ENCODE results near the gene LTA4H. TPM values are rescaled to one million over a fixed set of nuclear protein-coding genes. Genes with fewer than 3 reads are reported as not detected.
A peak's percentile ranks its signal among the peaks of the same experiment; 100 is the strongest.
"Not testable (repeated sequence)": the region's sequence is repeated elsewhere in the genome, so short reads cannot be mapped to it uniquely, and the experiment has no call there.

LTA4H gene
- 125 and 137 TPM in 2 replicates for total RNA-seq (2014; rRNA removed; shearing (Covaris generic))
- 120 and 121 TPM in 2 replicates for polyA plus RNA-seq (2014; cell fraction: nucleus; rRNA removed)

- peak; percentile 98 for DNase-seq (ENCODE audit: extremely low read depth, low read depth)
Observed at GRCh38 chr12:96035283-96036236, at the start of gene LTA4H. TSS of gene LTA4H (minus strand) at chr12:96035587. CDS start at chr12:96035519, 68 bp downstream.

DNA sequence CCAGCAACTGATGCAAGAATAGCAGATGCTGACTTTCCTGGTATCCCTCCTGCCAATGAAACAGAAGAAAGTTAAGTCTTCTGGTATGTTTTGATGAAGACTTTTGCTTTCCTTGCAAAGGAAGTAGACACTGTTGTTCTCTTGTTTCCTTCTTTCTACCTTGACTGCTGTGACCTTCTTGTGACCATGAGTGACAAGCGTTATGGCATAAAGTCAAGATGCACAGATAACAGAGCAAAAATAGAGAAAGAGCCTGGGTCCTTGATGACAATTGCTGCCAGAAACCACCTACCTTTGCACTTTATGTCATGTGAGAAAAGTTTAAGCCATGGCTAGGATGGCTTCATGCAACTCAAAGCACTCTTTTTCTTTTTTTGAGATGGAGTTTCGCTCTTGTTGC, 49.2 kb upstream of the LTA4H start:
- DNase-seq (ENCODE audit: extremely low read depth, low read depth) = no peak

DNA sequence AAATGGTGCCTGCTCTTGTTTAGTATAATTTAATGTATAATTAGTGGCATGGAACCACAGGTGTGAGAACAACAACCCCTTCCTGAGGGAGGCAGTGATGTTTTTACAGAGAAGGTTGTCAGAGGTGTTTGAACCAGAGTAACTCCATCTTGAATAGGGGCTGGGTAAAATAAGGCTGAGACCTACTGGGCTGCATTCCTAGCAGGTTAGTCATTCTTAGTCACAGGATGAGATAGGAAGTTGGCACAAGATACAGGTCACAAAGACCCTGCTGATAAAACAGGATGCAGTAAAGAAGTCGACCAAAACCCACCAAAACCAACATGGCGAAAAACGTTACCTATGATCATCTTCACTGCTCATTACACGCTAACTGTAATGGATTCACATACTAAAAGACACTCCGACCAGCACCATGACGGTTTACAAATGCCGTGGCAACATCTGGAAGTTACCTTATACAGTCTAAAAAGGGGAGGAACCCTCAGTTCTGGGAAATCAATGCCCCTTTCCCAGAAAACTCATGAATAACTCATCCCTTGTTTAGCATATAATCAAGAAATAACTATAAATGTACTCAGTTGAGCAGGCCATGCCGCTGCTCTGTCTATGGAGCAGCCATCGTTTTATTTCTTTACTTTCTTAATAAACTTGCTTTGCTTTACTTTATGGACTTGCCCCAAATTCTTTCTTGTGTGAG, 47.8 kb upstream of the LTA4H start:
- DNase-seq (ENCODE audit: extremely low read depth, low read depth) = no peak

DNA sequence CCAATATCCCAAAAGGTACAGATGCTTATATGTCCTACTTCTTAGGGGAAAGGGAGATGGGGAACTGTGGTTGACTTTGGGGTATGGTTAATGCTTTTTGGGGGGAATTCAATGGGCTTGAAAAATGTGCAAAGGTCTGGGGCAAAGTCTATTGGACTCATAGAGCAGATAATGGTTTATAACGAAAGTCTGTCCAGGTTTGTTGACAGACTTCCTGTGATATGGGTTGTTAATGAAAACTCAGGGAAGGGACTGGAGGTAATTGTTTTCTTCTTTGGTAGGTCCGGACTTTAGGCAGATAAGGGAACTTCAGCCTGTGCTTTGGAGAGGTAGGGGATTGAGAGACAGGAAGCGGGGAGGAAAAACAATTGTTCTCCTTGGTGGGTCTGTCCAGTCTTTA, 46.2 kb upstream of the LTA4H start:
- no peak for DNase-seq (ENCODE audit: extremely low read depth, low read depth)

DNA sequence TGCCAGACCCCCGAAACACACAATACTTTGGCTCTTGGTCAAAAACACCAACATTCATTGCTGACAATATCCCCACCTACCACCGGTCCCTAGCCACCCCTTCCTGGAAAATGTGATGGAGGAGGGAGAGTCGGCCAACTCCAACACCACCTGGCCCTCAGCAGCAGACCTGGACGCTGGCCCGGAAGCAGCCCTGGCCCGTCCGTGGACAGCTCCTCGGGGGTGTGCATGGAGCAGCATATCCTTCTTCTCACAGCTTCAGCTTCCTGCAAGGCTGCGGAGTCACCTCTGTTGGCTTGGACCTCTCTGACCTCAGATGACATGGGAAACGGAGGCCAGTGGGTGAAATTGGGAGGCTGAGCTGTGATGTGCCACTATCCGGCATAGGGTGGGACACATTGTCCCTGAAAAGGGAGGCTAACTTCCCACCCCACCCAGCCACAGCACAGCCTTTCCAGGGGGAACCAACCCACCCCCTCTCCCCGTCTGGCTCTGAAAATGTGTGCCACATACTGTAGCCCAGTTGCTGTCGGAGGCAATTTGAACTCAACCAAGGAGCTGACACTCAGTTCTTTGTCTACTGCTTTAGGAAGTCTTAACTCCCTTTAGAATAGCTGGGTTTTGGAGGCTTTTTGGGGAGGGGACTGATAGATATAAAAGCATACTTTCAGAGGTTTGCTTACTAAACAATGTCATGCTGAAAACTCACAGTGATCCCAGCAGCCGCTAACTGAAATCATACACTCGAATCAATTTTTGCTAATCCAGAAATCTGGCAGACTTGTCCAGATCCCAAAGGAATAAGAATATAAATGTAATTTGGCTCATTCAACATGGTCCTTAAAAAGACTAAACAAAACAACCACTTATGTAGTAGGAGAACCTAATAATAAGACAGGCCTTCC, 43.1 kb upstream of the LTA4H start:
- no peak for DNase-seq (ENCODE audit: extremely low read depth, low read depth)

GRCh38 chr12:96077081-96077480, 41.7 kb upstream of the LTA4H start:
- DNase-seq (ENCODE audit: extremely low read depth, low read depth) = no peak

DNA sequence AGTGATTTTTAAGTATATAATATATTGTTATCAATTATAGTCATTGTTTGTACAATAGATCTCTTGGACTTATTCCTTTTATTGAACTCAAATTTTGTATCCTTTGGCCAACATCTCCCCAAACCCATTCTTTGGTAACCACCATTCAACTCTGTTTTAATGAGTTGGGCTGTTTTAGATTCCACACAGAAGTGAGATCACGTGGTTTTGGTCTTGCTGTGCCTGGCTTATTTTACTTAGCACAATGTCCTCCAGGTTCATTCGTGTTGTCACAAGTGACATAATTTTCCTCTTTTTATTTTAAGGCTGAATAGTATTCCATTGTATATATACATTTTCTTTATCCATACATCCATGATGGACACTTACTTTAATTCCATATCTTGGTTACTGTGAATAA, 40.2 kb upstream of the LTA4H start:
- DNase-seq (ENCODE audit: extremely low read depth, low read depth) = no peak

DNA sequence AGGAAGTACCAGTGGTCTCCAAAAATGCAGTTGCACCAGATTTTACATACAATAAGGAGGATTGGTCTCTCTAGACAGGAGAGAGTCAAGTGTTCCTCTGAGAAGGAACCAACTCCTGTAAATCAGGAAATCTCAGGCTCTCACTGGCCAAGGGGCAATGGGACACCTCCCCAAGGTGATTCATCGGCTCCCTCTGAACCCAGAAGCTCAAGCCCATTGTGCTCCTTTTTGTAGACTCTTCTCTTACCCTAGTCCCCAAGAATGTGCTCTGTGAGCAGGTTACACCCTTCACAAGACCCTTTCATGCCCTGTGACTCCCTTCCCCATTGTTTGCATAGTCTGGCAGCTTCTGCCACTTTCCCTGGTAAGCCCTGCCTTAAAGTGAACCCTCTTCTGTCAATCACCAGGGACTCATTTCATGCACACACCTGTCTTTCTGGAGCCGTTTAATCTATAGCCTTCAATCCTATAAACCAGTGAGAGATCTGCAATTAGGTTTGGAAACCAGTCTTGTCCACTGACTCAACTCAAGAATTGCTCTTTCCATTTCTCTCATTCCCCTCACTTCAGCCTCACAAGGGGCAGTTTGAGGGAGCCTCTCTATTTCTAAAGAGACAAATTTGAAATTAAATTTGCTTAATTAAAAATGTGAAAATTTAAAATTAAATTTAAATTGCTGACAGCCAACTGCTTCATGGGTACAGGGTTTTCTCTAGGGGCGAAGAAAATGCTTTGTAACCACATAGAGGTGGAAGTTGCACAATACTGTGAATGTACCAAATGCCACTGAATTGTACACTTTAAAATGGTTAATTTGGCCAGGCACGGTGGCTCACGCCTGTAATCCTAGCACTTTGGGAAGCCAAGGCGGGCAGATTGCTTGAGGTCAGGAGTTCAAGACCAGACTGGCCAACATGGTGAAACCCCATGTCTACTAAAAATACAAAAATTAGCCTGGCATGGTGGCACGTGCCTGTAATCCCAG, 38.3 kb upstream of the LTA4H start:
- DNase-seq (ENCODE audit: extremely low read depth, low read depth) = no peak

GRCh38 chr12:96070670-96071279, 35.4 kb upstream of the LTA4H start:
- no peak for DNase-seq (ENCODE audit: extremely low read depth, low read depth)

GRCh38 chr12:96069511-96070231, 34.3 kb upstream of the LTA4H start:
- no peak for DNase-seq (ENCODE audit: extremely low read depth, low read depth)

- no peak for DNase-seq (ENCODE audit: extremely low read depth, low read depth)
Observed at GRCh38 chr12:96068636-96069035, 33.2 kb upstream of the LTA4H start.

- DNase-seq (ENCODE audit: extremely low read depth, low read depth) = no peak
Observed at GRCh38 chr12:96068111-96068510, 32.7 kb upstream of the LTA4H start.

GRCh38 chr12:96065776-96066175, 30.4 kb upstream of the LTA4H start:
- DNase-seq (ENCODE audit: extremely low read depth, low read depth) = not testable (repeated sequence)

DNA sequence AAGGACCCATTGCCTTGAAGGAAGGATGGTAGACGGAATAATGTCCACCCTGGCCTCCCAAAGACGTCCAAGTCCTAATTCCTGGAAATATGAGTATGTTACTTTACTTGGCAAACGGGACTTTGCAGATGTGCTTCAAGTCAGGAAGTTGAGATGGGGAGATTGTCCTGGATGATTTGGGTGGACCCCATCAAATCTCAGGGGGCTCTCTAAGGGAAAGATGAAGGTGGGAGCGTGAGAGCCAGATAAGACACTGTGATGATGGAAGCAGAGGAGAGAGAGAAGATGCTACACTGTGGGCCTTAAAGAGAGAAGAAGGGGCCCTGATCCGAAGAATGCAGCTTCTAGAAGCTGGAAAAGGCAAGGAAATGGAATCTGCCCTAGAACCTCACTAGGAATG, 29.6 kb upstream of the LTA4H start:
- DNase-seq (ENCODE audit: extremely low read depth, low read depth) = no peak

GRCh38 chr12:96064271-96064670, 28.9 kb upstream of the LTA4H start:
- DNase-seq (ENCODE audit: extremely low read depth, low read depth) = no peak

- no peak for DNase-seq (ENCODE audit: extremely low read depth, low read depth)
Observed at GRCh38 chr12:96063046-96063445, 27.7 kb upstream of the LTA4H start.

DNA sequence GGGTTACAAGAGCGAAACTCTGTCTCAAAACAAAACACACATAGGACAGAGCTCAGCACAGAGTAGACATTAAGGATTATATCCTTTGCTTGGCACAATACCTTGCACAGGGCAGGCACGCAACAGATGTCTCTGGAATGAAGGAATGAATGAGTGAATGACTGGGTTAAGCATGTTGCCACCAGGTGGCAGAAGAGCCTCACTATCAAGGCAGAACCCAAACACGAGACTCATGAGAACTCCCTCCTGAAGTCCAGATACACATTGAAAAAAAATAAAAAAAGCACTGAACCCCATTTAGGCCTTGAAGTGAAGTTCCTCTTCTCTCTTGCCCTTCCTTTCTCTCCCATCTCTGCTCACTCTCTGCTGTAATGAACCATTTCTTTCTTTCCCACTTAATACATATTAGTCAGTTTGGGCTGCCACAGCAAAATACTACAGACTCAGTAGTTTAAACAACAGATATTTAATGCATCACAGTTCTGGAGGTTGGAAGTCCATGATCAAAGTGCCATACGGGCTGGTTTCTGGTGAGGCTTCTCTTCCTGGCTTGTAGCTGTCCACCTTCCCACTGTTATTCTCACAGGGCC, 26.6 kb upstream of the LTA4H start:
- DNase-seq (ENCODE audit: extremely low read depth, low read depth) = peak; percentile 75

GRCh38 chr12:96061323-96061722, 25.9 kb upstream of the LTA4H start:
- DNase-seq (ENCODE audit: extremely low read depth, low read depth) = no peak
